ENCODE data around the gene PEX6.
"Not testable (repeated sequence)": the region's sequence is repeated elsewhere in the genome, so short reads cannot be mapped to it uniquely, and the experiment has no call there.

The PEX6 gene

GRCh38 chr6:42963179-42963854, 15.7 kb downstream of the PEX6 start:
- DNase-seq, result no peak

DNA sequence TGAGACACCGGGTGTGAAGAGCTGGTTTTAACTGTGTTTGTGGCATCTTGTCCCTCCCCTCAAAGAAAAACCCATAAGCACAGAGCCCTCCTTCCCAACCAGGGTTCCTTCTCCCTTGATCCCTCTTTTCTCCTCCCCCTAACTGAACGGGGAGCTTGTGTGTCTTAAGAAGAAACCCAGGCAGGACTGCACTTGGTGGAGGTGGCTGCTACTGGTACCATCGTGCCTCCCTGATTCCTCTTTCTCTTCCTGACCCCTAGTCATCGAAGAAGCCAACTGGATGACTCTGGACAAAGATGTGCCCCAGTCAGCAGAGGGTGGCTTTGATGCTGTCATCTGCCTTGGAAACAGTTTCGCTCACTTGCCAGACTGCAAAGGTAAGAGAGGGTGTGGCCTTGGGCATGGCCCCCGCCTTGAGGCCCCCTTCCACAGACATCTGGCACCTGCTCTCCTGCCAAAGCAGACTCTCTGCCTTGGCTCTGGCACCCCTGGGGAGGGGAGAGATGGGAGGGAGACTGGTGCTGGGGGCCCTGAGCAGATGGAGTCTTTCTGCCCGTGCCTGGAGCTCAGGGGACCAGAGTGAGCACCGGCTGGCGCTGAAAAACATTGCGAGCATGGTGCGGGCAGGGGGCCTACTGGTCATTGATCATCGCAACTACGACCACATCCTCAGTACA, 16.3 kb downstream of the PEX6 start:
- DNase-seq, result no peak

- no peak for DNase-seq
These were observed 16.9 kb downstream of the PEX6 start for GRCh38 chr6:42962096-42962495.

- no peak for DNase-seq
These were observed 17.9 kb downstream of the PEX6 start for GRCh38 chr6:42961020-42961470.

DNA sequence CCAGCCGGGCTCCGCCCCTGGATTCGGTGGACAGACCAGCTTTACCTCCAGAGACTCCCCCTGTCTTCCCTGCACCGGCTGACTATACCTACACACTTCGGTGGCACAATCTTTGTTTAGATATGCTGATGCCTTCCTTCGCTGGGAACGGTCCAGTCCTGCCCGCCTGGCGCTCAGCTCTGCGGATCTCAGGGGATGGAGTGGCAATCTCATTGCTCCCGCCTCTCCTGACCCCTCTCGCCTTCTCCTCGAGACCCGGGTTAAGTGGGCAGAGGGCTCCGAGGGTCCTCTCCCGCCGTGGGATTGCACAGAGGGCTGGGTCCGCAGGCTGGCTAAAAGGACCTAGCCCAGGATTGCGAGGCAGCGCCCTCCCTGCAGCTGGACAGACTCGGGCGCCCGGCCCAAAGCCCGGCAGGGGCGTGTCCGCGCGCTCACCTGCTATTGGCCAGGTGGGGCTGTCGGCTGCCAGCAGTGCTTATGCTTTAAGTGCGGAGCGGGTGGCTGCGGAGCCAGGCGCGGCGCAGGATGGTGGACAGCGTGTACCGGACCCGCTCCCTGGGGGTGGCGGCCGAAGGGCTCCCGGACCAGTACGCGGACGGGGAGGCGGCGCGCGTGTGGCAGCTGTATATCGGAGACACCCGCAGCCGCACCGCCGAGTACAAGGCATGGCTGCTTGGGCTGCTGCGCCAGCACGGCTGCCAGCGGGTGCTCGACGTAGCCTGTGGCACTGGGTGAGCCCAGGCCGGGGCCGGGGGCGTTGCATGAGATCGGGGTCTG, 18.6 kb downstream of the PEX6 start, which contains the start of gene GNMT:
GNMT (plus strand) TSS at position 512 of the 777 bp plus-strand sequence; CDS start at position 526, 14 bp downstream.
- peak; percentile 51 for DNase-seq

DNA sequence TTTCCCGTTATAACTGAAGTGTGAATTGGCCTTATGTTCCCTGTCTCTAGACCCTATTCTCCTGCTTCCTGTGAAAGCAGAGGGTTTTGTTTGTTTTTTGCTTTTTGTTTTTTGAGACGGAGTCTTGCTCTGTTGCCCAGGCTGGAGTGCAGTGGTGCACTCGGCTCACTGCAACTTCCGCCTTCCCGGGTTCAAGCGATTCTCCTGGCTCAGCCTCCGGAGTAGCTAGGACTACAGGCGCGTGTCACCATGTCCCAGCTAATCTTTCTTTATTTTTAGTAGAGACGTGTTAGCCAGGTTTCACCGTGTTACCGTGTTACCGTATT, 19.1 kb downstream of the PEX6 start:
- DNase-seq, result no peak

DNA sequence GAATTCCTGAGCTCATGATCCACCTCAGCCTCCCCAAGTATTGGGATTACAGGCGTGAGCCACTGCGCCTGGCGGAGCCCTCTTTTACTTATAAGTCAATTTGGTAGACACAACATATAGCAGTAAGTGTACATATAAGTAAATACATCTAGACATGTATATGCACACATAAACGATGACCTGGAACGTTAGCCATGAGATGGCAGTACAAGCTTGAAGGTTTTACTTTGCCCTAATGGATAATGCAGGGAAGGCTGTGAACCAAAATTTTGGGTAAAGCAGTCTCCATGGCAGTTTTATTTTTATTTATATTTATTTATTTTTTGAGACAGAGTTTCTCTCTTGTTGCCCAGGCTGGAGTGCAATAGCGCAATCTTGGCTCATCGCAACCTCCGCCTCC, 20.9 kb downstream of the PEX6 start:
- no peak for DNase-seq

DNA sequence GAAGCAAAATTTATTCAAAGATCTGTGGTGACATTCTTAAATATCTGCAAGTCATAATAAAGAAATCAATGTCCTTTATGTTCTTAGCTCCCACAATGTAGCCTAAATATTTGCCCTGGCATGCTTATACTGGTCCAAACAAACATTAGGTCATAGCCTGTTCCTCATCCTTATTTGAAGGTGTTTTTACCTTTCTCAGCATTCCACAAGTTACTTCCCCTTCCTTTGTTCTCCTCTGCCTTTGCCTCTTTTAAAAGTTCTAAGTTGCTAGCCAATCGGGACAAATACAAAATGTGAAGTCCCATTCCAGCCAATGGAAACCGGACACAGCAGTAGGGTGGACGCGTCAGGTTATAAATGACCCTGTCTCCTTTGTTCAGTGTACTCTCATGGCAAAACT, 24.6 kb downstream of the PEX6 start:
- DNase-seq, result not testable (repeated sequence)

GRCh38 chr6:42952389-42952788, 26.6 kb downstream of the PEX6 start:
- no peak for DNase-seq

DNA sequence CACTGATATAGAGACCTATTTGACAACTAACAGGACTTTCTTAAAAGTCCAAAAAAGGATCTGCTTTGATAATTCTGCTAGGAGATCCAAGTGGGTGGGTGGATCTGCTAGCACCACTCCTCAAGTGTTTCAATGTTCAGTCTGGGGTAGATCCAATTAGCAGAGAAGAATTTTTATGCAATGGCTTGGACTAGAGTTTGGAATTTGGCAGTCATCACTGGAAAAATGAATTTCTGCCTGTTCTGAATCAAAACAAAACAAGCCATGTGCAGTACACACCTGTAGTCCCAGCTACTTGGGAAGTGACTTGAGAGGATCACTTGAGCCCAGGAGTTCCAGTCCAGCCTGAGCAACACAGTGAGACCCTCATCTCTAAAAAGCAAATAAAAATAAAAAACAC, 31.0 kb downstream of the PEX6 start:
- no peak for DNase-seq

- no peak for DNase-seq
These were observed 36.5 kb downstream of the PEX6 start for GRCh38 chr6:42942444-42942843.

DNA sequence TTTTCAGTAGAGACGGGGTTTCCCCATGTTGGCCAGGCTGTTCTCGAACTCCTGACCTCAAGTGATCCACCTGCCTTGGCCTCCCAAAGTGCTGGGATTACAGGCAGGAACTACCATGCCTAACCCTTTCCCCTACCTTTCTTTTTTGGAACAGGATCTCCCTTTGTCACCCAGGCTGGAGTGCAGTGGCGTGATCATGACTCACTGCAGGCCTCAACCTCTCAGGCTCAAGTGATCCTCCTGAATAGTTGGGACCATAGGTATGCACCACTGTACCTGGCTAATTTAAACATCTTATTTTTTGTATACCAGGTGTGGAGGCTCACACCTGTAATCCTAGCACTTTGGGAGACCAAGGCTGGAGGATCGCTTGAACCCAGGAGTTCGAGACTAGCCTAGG, 37.6 kb downstream of the PEX6 start:
- not testable (repeated sequence) for DNase-seq

DNA sequence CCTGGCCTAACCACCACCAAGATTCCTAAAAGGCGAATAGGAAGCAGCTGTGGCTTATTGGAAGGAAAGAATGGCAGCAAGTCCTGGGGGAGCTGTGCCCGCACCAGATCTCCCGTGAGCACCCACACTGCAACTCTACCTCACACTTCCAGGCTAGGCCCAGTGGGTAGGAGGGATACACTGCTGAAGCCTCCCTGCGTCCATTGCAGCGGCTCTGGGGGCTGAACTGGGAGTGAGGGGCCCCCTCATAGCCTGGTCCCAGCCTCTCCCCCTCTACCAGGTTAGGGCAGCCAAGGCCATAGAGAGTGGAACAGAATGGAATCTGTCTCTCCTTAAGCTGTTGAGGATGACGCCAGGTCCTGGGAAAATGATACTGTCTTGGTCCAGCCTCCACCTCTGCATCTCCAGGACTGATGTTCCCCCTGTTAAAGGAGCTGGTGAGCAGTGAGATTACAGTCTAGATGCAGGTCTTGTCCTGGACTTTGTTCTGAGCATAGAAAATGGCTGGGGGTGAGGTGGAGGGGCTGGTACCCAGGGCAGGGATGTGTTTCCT, 38.4 kb downstream of the PEX6 start:
- DNase-seq, result no peak

DNA sequence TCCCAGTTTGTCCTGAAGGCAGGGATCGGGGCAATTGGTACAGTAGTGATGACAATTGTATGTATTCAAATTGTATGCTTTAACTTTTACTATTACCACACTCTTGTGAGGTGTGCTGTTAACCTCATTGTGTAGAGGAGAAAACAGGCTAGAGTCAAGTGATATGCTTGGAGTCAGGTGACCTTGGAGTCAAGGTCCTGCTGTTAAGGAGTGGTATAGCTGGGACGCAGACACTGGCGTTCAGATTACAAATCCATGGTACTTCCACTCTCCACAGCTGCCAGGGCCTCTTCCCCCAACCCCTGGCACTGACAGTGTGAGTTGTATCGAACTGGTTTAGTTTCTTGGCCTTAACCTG, 39.2 kb downstream of the PEX6 start:
- no peak for DNase-seq

DNA sequence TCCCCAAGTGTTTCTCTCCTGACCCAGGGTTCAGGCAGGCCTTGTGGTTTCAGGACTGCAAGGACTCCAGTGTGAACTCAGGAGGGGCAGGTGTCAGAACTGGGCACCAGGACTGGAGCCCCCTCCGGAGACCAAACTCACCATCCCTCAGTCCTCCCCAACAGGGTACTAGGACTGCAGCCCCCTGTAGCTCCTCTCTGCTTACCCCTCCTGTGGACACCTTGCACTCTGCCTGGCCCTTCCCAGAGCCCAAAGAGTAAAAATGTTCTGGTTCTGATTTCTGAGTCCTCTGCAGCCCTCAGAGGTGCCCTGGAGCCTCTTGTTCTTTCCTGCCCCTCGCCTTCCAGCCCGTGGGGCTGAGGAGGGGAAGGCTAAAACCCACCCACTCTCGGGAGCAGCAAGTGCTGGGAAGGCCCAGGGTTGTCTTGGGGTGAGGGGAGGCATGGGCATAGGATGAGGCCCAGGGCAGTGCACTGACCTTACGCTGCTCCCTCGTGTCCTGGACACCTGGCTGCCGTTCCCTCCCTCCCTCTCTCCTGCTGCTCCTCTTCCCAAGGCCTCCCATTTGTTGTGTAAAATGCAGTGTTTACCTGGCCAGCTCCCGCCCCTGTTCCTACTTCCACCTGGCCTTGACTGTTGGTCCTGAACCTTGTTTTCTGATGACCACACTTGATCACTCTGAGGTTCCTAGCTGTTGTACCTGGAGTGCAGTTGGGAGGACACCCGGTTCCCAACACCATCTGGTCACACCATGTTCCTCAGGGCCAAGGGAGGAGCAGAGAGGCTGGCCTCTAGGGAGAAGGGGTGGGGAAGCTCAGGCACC, 39.8 kb downstream of the PEX6 start:
- DNase-seq, result no peak

DNA sequence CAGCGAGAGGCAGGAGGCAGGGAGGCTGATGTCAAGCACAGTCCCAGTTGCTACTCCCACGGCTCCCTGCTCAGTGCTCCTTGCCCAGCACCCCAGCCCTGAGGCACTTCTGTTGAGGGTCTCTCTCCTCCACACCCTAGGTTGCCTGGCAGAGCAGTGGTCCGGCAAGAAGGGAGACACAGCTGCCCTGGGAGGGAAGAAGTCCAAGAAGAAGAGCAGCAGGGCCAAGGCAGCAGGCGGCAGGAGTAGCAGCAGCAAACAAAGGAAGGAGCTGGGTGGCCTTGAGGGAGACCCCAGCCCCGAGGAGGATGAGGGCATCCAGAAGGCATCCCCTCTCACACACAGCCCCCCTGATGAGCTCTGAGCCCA, 40.6 kb downstream of the PEX6 start:
- no peak for DNase-seq

- DNase-seq, result no peak
These were observed 41.2 kb downstream of the PEX6 start for GRCh38 chr6:42937548-42938427.

DNA sequence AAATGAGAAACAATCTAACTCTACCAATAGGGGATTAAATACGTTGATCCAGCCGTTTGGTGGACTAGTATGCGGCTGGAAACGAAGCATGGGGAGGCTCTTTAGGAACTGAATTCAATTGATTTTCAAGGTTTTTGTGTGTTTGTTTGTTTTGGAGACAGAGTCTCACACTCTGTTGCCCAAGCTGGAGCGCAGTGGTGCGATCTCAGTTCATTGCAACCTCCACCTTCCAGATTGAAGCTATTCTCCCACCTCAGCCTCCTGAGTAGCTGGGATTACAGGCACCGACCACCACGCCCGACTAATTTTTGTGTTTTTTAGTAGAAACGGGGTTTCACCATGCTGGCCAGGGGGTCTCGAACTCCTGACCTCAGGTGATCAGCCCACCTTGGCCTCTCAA, 42.6 kb downstream of the PEX6 start:
- DNase-seq, result no peak

- DNase-seq, result no peak
These were observed 43.7 kb downstream of the PEX6 start for GRCh38 chr6:42935322-42935721.

DNA sequence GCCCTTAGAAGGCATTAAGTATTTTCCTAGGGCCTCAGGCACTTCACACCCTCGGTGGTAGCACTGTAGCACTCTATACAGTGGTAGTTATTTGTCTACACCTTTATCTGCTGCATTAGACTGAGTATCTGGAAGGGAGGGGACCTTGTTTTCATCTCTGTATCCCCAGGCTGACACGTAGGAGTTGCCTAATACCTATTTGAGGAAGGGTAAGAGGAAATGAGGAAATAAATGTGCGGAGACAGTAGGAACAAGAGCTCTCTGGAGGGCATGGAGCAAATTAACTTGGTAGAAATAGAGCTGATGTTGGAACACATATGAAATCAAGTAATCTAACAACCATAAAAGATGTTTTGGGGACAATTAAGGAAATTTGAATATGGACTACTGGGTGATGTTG, 45.8 kb downstream of the PEX6 start:
- DNase-seq, result no peak

GRCh38 chr6:42932412-42932811, 46.6 kb downstream of the PEX6 start:
- DNase-seq, result no peak

DNA sequence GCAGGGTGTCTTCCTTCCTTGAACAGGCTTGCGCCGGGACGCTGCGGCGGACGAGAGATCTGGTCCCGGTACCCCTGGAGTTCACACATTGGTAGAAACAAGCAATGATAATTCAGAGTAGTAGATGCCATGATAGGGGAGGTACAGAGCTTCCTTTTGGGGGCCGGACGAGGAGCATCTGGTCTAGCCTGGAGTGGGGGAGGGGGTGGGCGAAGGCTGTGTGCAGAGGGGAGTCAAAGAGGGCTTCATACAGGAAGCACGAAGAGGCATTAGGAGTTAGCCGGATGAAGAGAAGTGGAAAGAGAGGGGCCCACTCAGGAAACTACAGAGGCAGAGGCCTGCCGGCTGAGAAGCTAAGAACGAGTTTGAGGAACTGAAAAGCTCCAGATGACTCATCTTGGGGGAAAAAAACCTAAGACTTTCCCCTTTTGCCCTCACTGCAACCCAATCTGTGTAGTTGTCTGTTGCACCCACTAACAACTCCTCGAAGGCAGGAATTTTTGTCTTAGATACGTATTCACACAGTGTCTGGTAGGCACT, 49.1 kb downstream of the PEX6 start:
- DNase-seq, result no peak
